Right renal cortex interstitium (tissue), 3 donors: ENCODE data around the gene MBD4. TPM values are rescaled to one million over a fixed set of nuclear protein-coding genes. Genes with fewer than 3 reads are reported as not detected.
"Not testable (repeated sequence)": the region's sequence is repeated elsewhere in the genome, so short reads cannot be mapped to it uniquely, and the experiment has no call there.

Source experiments
- DNase-seq, 3 donors: peaks; one replicate each; pipeline ENCODE4 v3.0.0-alpha.2; 2013; ENCODE audit warnings: low read depth in 3 of 3, low spot score in 2 of 3
- polyA plus RNA-seq, 3 donors: library from polyadenylated mRNA; unstranded; fragments of 120-200 nt; gene quantifications; one replicate each; pipeline ENCODE4 v1.2.1, GENCODE V29; 2013; ENCODE audit not compliant: insufficient read length in 3 of 3

The MBD4 gene
- polyA plus RNA-seq = 10 to 100 TPM; 44.5 to 51.8 (median 51.1) TPM

DNA sequence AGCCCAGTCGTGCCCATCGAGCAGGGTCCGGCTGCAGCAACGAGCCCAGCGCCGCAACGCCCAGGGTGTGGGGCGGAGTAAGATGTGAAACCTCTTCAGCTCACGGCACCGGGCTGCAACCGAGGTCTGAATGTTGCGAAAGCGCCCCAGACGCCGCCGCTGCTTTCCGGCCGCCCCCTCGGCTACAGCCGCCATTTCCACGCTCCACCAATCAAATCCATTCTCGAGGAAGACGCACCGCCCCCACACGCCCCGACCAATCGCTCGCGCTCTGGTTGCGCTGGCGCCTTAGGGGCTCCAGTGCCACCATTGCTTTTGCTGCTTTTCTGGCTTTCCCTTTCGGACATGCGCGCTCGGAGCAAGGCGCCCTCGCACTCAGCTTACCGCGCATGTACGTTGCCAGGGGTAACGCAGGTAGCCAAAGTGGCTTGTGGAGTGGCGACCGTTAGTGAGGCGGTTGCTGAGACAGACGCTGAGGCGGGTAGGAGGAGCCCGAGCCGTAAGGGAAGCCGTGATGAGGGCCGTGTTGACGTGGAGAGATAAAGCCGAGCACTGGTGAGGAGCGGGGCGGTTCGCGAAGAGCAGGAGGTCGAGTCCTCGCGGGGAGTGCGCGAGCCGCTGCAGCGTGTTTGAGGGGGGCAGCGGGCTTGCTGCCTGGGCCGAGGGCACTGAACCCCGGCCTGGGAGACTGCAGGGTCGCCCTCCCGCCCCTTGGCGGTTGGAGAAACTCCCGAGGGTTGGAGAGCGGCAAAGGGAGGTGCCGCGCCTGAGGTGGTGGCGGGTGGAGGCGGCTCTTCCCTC lies at the start of gene MBD4, which contains the start of gene IFT122:
Gene MBD4 (minus strand): TSS at position 132 of the 801 bp plus-strand sequence. CDS start 115 bp downstream, at position 17.
Gene IFT122 (plus strand): TSS at position 408 of the 801 bp plus-strand sequence. CDS start 107 bp downstream, at position 515.
- peak; percentile 88 to 95 (median 89) for DNase-seq

DNA sequence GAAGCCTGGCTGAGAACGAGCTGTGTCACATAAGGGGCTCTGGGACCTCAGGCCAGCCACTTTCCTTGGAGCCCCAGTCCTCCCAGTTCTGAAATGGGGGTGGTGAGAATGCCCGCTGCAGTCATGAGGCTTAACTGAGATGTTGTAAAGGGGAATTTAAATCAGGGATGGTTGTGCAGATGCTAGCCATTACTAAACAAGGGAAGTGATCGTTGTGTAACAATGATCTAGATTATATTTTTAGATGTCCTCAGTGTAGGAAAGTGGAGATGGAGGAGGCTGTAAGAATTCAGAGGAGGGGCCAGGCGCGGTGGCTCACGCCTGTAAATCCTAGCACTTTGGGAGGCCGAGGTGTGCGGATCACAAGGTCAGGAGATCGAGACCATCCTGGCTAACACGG lies 49.5 kb upstream of the MBD4 start:
- DNase-seq = not testable (repeated sequence)

DNA sequence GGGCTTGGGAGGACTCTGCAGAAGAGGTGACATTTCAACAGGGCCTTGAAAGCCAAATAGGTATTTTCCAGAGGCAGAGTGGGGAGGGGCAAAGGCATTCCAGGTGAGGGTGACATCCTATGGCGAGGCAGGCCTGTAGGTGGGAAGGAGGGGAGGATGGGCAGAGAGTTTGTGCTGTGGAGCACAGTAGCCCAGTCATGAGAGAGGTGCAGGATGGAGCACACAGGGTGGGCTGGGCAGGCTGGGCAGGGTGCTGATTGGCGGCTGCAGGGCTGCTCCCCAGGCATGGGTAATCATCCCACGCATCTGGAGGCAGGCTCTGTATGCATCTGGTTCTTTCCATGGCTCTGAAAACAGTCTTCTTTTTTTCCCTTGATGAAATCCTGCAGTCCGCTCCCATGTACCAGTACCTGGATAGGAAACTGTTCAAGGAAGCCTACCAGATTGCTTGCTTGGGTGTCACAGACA lies 48.2 kb upstream of the MBD4 start:
- not testable (repeated sequence) for DNase-seq

DNA sequence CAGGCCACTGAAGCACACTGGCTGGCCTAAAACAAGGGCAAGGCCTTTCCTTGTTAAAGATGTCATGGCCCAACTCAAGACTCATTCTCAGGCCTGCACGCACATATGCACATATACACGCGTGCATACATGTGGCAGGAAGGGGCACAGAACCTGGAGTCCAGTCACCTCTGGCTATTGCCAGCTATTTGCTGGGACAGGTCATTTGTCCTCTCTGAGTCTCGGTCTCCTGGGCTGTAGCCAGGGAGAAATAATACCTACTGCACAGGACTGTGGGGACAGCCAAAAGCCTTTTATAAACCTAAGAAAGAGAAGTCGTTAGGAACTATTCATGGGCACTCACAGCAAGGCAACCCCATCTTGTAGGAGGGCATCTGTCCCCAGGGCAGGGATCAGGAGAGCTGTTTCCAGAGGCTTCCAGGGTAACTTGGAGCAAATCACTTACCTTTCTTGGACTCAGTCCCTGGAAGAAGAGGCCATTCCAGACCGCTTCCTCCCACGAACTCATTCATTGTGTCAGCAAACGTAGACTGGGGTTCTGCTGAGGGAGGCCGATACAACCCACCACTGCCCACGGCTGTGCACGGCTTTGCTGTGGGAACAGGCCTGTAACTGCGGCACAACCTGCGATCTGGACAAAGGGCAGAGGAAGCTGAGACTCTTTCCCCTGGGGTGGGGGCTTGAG lies 47.6 kb upstream of the MBD4 start:
- no peak for DNase-seq

DNA sequence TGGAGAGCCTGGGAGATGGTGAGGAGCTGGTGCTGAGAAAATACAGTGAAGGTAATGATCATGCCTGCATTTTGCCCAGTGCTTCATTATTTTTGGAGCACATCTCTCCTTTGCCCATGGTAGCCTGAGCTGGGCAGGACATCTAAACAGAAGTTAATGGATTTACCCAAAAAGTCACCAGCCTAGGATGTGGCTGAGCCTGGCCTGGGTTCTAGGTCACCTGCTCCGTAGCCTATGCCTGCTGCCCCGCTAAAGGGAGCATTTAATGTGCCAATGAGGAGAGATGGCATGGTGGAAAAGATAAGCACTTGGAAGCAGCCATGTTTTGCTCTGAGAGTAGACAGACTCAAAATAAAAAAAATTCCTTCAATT lies 46.9 kb upstream of the MBD4 start:
- no peak for DNase-seq

DNA sequence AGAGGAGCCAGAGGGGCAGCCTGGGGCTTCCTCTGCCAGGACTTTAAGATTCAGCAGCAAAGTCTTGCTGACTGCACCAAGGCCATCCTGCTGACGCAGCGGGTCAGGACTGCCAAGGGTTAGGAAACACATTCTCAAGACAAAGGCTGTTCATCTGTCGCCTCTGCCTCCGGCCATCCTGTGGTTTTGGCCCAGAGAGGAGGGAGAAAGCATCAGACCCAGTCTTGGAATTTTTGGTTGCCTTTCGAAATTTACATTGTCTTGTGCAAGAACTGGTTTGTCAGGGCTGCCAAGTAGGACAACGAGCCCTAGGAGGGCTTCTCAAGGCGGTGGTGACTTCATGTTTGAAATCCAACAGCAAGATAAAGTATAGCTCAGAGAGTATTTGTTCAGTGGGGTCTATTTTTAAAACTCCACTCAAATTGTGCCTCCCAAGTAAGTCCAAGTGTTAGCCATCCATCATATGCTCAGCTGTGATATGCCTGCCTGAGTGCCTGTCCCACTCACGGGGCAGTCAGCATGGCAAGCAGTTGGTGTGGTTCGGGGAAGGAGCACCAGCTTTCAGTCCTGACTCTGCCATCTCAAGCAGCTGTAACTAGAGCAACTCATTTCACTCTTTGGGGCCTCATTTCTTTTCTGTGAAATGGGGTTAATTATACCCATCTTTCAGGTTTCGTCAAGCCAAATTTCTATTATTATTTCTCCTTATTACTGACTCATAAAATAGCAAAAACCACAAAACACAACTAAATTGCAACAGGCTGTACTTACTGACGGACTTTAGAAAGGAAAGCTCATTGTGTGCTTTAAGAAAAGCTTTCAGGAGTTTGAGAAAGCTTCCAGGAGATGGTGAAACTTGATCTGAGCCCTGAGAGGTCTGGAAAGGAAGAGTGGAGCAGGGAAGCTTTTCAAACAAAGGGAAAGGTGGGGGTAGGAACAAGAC lies 46.2 kb upstream of the MBD4 start:
- no peak for DNase-seq

DNA sequence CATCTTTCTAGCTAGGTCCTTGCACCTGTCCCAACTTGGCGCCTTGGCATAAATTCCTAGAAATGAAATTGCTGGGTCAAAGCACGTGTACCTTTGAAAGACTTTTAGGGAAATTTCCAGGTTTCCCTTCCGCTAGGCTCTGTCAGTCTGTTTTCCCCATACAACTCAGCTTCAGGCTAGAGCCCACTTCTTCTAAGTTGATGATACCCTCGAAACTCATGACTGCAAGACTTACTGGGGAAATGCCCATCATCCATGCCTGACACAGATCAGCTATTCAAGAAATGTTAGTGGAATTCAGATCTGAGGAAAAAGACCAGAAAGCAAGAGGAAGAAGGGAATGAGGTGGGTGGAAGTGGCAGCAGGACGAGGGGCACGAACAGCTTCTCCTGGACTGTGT lies 45.4 kb upstream of the MBD4 start:
- not testable (repeated sequence) for DNase-seq

DNA sequence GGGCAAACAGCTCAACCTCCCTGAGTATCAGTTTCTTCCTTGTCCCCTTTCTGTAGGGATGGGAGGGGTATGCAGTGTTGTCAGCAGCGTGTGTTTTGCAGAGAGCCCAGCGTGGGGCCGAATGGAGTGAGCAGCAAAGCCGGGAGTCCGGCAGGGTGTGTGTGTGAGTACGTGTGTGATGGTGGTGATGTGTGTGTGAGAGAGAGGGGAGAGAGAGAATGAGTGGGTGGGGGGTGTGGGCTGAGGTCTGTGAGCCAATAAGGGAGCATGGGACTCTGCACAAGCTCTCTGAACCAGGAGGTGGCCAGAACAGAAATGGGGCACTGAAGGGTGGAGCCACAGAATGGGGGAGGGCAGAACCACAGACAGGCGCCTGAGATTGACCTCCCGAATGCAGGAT lies 44.1 kb upstream of the MBD4 start:
- no peak for DNase-seq

DNA sequence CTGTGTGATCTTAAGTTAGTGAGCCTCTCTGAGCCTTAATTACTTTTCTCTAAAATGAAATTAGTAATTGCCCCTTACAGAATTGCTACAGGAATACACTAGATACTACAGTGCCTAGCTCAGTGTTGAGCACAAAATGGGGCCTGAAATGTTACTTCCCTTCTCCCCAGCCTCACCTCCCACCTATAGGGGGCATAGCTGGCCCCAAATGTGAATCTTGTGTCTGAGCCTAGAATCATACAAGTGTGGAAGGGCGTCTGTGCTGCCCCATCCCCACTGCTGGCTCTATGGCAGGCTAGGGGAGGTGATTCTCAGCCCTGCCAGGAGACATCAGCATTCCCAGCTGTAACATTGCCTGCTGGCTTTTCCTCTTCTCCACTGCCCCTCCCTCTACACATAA lies 43.0 kb upstream of the MBD4 start:
- no peak for DNase-seq

DNA sequence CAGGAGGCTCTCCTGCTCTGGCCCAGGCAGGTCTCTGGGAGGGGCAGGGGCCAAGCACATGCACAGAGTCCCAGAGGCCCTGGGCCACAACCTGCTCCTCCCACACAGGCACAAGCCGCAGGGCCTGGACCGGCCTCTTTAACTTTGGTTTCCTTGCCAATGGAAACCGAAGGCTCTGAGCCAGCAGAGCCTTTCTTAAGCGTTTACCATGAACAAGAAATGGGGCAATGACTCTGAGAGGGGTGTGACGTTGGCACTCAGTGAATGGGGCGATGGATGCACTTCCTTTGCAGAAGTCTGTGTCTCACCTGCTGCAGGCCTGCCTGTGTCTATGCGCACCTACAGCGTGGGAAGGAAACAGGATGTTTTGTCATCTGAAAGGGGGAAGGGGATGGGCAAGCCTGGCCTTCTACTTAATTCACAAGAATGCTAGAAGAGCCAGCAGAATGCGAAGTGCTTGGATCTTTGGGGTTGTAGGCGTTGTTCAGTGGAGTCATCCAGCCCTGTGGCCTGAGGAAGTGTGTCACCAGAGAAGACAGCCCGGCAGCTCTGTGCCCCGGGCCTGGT lies 42.1 kb upstream of the MBD4 start:
- DNase-seq = no peak

DNA sequence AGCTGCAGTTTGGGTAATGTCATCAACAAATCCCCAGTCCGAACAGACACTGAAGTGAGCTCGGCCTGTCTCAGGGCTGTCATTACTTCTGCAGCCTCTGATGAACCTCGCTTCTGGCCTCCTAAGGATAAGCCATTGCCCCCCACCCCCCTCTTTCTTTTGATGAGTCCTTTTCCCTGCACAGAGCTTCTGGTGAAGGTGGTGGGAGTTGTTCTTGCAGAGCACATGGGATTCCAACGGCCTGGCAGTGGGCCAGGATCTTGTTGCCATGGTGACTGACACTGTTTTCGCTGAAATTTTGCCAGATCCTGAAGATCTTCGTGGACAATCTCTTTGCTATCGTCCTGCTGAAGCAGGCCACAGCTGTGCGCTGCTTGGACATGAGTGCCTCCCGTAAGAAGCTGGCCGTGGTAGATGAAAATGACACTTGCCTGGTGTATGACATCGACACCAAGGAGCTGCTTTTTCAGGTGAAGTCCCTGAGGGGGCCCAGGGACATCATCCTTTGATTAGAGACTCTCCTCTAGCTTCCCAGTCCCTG lies 41.5 kb upstream of the MBD4 start:
- DNase-seq = peak; percentile 32 to 49 (median 36)

DNA sequence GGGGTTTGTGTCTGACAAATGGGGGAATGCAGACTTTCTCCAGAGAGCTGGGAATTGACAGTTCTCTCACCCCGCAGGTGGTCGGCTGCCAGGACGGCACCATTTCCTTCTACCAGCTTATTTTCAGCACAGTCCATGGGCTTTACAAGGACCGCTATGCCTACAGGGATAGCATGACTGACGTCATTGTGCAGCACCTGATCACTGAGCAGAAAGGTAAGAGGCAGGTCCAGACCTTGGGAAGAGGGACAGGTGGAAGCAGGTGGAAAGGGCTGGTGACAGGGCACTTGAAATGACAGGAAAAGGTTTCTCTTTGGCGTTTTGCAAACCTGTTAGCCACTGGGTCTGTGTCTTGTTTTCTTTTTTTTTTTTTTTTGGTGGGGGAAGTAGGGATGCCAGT lies 36.8 kb upstream of the MBD4 start:
- DNase-seq = no peak

DNA sequence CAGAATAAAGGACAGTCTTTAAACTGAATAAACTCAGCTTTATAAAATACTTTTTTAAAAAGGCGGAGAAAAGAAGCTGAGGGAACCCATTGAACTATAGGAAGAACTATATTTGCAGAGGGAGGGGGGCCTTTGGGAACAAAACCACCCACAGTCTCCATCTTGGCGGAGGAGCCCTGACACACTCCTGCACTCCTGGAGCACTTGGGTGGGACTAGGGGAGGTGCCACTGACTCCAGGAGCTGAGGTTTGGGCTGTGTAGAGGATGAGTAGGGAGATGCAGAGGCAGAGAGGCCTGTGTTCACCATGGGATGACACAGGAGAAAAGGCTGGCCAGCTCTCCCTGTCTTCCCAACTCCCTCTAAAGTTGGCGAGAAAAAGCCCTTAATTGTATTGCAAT lies 36.1 kb upstream of the MBD4 start:
- DNase-seq = no peak

DNA sequence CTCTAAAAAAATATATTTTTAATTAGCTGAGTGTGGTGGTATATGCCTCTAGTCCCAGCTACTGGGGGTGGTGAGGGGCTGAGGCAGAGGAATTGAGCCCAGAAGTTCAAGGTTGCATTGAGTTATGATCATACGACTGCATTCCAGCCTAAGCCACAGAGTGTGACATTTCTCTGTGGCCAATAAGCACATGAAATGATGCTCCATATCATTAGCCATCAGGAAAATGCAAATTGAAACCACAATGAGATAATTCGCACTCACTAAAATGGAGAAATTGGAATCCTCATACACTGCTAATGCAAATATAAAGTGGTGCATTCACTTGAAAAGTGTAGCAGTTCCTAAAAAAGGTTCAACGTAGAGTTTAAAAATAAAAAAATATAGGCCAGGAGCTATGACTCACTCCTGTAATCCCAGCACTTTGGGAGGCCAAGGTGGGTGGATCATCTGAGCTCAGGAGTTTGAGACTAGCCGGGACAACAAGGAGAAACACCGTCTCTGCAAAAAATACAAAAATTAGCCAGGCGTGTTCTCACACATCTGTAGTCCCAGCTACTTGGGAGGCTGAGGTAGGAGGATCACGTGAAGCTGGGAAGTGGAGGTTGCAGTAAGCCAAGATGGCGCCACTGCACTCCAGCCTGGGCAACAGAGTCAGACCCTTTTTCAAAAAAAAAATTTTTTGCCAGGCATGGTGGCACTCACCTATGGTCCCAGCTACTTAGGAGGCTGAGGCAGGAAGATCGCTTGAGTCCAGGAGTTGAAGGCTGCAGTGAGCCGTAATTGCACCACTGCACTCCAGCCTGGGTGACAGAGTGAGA lies 35.4 kb upstream of the MBD4 start:
- DNase-seq = no peak

DNA sequence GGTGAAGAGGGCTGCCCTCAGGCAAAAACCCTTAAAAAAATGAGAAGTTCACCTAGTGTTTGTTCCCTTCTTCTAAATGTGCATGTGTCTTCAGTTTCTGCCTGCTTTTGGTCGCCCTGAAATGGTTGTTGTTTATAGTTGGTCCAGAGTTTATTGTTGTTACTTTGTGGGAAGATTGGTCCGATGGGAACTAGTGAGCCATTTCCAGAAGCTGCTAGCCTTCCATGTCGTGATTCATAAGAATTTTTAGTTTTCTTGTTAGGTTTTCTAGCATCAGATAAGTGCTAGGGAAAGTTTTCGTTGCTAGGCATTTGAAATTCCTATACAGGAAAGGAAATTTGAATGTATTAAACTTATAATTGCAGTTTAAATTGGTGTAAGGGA lies 34.0 kb upstream of the MBD4 start:
- DNase-seq = no peak

DNA sequence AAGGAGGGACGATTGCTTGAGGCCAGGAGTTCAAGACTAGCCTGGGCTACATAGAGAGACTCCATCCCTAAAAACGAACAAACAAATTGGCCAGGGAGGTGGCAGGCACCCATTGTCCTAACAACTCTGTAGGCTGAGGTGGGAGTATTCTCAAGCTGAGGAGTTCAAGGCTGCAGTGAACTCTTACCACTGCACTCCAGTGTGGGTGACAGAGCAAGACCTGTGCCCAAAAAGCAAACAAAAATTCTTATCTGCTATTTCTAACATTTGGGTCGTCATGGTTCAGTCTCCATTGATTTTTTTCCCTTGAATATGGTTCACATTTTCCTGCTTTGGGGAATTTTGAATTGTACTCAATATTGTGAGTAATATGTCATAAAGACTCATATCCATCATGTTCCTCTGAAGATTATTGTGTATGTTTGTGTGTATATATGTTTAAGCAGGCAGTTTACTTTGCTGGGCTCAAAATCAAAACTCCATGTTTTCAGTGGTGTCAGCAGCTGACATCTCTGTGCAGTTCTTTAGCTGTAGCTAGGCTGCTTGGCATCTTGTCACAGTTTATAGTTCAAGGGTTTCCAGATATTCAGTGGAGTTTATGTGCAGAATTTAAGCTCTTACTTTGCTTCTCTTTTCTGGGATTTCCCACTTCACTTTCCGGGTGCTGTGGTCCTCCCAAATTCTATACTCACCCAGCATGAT lies 33.5 kb upstream of the MBD4 start:
- DNase-seq = no peak

DNA sequence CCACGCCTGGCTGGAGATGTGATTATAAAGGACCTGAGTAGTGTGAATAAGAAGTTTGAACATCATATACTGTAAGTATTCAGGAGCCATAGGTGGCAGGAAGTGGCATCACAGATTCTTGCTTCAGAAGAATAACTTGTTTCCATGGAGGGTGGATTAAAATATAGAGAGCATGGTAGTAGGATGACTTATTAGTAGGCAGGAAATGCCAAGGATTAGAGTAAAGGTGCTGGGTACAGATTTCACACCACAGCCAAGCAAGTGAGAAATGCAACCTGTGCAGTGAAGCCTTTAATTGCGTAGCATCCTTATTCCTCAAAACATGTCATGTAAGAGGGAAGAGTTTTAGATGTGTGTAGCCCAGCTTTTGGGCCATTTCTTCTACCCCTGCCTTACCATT lies 31.1 kb upstream of the MBD4 start:
- no peak for DNase-seq

DNA sequence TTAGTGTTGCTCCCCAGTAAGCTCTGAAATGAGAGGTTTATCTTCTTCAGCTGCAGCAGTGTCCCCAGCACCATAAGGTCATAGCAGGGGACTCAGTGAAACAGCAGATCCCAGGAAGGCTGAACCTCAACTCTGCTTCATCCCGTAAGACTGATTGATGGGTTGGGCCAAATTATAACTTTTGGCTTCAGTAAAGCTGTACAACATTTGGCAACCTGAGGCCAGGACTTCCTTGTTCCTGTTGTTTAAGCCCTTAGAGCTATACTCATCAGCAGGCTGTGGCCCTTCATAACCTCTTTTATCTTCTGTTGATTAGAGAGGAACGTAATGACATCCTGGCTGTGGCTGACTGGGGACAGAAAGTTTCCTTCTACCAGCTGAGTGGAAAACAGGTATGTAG lies 29.3 kb upstream of the MBD4 start:
- DNase-seq = no peak

DNA sequence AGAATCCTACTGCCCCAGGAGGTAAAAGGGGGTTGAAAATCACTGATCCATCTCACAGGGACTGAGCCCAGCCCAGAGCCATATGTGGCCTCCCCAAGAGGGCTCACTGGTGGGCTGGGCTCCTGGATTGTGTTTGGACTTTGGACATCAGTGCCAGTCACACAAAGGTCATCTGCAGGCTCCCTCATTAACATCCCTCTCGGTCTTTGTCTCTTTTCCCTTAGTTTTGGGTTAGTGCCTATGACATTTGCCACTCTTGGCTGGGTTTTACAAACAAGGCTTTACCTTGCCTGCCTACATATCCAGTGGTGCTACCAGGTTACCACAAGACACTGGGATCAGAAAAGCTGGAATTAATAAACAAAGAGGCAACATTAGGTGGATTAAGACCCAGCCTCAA lies 28.2 kb upstream of the MBD4 start:
- DNase-seq = no peak
